Smooth muscle cell (in vitro differentiated cells): ENCODE measurements around the gene GAN. TPM values are rescaled to one million over a fixed set of nuclear protein-coding genes. Genes with fewer than 3 reads are reported as not detected.

Experiments used
- DNase-seq: peaks from one replicate; lab custom pipeline; 2025; ENCODE audit not compliant: unreplicated experiment; lab: John Stamatoyannopoulos, UW
- H2AFZ ChIP-seq: fragments of 200-600 bp; sonication (generic); 2 replicates; pipeline ENCODE4 v1.6.0; 2016; ENCODE audit warnings: antibody characterized with exemption, low read depth, mild to moderate bottlenecking
- H3F3A ChIP-seq: fragments of 200-600 bp; sonication (generic); 2 replicates; pipeline ENCODE4 v1.6.0; 2017; ENCODE audit warnings: antibody characterized with exemption, low read depth
- H3K27ac ChIP-seq: fragments of 200-600 bp; sonication (generic); 2 replicates; pipeline ENCODE4 v1.5.1; 2016; ENCODE audit warnings: low read depth, mild to moderate bottlenecking
- H3K27me3 ChIP-seq: fragments of 200-600 bp; sonication (generic); 2 replicates; pipeline ENCODE4 v1.6.1; 2016; ENCODE audit warnings: low read depth, mild to moderate bottlenecking
- H3K36me3 ChIP-seq: fragments of 200-600 bp; sonication (generic); 2 replicates; pipeline ENCODE4 v1.5.1; 2016; ENCODE audit warnings: low read depth
- H3K4me1 ChIP-seq: fragments of 200-600 bp; sonication (generic); 2 replicates; pipeline ENCODE4 v1.5.1; 2016; ENCODE audit warnings: low read depth
- H3K4me2 ChIP-seq: fragments of 200-600 bp; sonication (generic); 2 replicates; pipeline ENCODE4 v1.6.0; 2016; ENCODE audit warnings: mild to moderate bottlenecking
- H3K4me3 ChIP-seq: fragments of 200-600 bp; sonication (generic); 2 replicates; pipeline ENCODE4 v1.5.1; 2016; ENCODE audit warnings: mild to moderate bottlenecking
- H3K79me2 ChIP-seq: fragments of 200-600 bp; sonication (generic); 2 replicates; pipeline ENCODE4 v1.6.0; 2016; ENCODE audit warnings: low read depth, mild to moderate bottlenecking
- H3K9ac ChIP-seq: fragments of 200-600 bp; sonication (generic); 2 replicates; pipeline ENCODE4 v1.6.0; 2016; ENCODE audit warnings: low read depth
- H3K9me3 ChIP-seq: fragments of 200-600 bp; sonication (generic); replicated peaks from 2 replicates; pipeline ENCODE4 v1.5.1; 2016; ENCODE audit warnings: low read depth
- H4K20me1 ChIP-seq: fragments of 200-600 bp; sonication (generic); 2 replicates; pipeline ENCODE4 v1.6.0; 2016; ENCODE audit warnings: low read depth
- WGBS: methylation state at CpG from one replicate; pipeline ENCODE4 v1.1.7; 2016; ENCODE audit warnings: low lambda C conversion rate; 5-methylcytosine and 5-hydroxymethylcytosine counted together
- polyA plus RNA-seq: library from polyadenylated mRNA; unstranded; fragments of >200 nt; fragmentation: Nextera tagmentation; extraction: Ambion mirVana; gene quantifications from 2 replicates; pipeline ENCODE4 v1.2.1, GENCODE V29; 2016
- total RNA-seq: library from RNA; depleted of rRNA; stranded (reverse); fragments of >200 nt; gene quantifications from 2 replicates; pipeline ENCODE4 v1.2.3, GENCODE V29; 2014
- TF ChIP-seq, protein P1 (sequence below): fragments of 200-600 bp; sonication (generic); IDR thresholded peaks from 2 replicates; pipeline ENCODE4 v1.5.1; 2017; ENCODE audit warnings: borderline replicate concordance, mild to moderate bottlenecking, antibody characterized with exemption; ENCODE audit not compliant: insufficient read depth, poor library complexity, severe bottlenecking

GAN gene
- total and polyA plus RNA-seq, 2 experiments from 2014 or later = 1.2 to 14.6 TPM

DNA sequence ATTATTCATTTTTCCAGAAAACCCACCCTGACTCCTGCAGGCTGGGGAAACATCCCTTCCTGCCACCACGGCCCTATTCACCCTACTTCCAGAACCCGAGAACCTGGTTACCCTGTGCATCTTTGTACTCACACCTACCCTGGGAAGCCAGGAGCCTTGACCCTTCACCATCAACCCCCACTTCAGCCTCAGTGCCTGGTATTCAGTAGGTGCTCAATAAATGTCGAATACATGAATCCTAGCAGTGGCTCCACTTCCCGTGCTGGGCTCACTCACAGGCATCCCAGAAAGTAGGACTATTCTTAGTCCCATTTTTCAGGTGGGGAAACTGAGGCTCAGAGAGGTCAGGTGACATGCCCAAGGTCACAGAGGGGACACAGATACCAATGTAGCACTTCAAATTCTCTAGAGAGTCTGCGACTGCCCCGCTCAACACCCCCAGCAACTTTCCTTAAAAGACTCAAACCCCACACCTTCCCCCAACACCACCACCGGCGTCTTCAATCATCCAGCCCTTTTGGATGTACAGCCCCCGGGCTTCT, 93.7 kb downstream of the GAN start:
- DNase-seq = no peak
- Histone ChIP-seq H3F3A (no peaks in the 10 kb centered on the region), H3K36me3 (no peaks in the 10 kb centered on the region), H3K4me3 (no peak overlapping the region), H3K27me3 (no peaks in the 10 kb centered on the region), H3K4me2 (no peak overlapping the region), H3K4me1 (peaks cover 3% of the 10 kb centered on the region), H2AFZ (no peak overlapping the region), H3K9ac (no peak overlapping the region), H4K20me1 (no peaks in the 10 kb centered on the region), H3K9me3 (no peaks in the 10 kb centered on the region), H3K27ac (no peak overlapping the region), H3K79me2 (no peaks in the 10 kb centered on the region)
- TF ChIP-seq, protein P1, sequence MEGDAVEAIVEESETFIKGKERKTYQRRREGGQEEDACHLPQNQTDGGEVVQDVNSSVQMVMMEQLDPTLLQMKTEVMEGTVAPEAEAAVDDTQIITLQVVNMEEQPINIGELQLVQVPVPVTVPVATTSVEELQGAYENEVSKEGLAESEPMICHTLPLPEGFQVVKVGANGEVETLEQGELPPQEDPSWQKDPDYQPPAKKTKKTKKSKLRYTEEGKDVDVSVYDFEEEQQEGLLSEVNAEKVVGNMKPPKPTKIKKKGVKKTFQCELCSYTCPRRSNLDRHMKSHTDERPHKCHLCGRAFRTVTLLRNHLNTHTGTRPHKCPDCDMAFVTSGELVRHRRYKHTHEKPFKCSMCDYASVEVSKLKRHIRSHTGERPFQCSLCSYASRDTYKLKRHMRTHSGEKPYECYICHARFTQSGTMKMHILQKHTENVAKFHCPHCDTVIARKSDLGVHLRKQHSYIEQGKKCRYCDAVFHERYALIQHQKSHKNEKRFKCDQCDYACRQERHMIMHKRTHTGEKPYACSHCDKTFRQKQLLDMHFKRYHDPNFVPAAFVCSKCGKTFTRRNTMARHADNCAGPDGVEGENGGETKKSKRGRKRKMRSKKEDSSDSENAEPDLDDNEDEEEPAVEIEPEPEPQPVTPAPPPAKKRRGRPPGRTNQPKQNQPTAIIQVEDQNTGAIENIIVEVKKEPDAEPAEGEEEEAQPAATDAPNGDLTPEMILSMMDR = no peak
- 91% methylated on average over 9 of the region's 9 CpGs for WGBS

DNA sequence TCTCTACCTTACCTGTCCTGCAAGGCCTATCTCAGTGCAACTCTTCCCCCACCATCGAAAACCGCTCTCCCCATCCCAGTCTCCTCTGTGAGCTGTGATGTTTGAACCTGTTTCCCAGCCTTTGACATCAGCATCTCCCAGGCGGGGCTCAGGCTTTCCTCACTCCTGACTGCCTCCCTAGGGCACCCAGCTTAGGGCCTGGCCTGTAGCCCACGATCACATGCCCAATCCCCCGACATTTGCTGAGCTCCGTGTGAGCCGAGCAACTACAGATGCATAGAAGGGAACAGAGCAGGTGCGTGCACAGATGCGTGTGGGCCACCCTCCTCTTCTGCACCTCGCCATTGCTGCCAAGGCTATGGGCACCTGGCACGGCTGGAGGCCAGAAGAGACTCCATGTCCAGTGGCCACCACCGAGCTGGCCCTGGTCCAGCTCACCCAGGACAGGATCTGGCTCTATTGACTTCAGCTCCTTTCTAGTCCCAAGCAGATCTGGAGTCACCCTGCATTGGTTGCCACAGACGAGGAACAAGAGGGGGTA, 94.3 kb downstream of the GAN start:
- H3K4me3 ChIP-seq = no peak overlapping the region
- H3K27ac ChIP-seq = no peak overlapping the region
- H3K4me1 ChIP-seq = no peaks in the 10 kb centered on the region
- no peak overlapping the region for H3K4me2 ChIP-seq
- no peaks in the 10 kb centered on the region for H3K36me3 ChIP-seq
- no peaks in the 10 kb centered on the region for H4K20me1 ChIP-seq
- no peaks in the 10 kb centered on the region for H3K79me2 ChIP-seq
- H3K9me3 ChIP-seq = no peaks in the 10 kb centered on the region
- DNase-seq = no peak
- H3F3A ChIP-seq = no peaks in the 10 kb centered on the region
- 93% methylated on average over 13 of the region's 13 CpGs for WGBS
- H3K27me3 ChIP-seq = no peaks in the 10 kb centered on the region
- TF ChIP-seq, protein P1 = no peak
- H2AFZ ChIP-seq = no peak overlapping the region
- H3K9ac ChIP-seq = no peak overlapping the region

DNA sequence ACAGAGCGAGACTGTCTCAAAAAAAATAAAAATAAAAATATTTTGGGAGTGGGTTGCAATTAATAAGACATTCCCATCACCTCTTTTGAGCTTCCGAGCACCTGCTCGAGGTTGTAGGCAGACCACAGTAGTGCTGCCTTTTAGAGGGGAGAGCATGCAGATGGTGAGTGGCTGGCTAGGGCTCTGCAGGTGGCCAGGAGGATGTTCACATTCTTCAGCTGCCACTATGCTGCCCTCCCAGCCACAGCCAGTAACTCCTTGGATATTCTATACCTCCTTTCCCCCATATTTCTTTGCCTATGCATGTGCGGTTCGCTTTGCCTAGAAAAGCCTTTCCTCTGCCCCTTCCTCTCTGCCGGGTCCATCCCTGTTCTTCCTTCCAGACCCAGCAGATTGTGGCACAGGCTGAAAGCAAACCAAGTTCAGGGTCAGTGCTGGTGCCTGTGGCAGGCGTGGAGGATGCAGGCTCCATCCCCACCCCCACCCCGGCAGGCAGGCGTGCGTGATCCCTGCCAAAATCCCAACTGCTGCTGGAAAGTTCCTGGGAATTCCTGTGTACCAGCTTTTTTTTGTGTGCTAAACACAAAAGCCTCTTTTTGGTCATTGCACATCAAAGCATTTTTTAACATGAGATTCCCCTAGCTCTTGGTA, 96.0 kb downstream of the GAN start:
- TF ChIP-seq, protein P1 = no peak
- Histone ChIP-seq H3K4me2 (no peak overlapping the region), H3K4me1 (no peaks in the 10 kb centered on the region), H3K79me2 (no peaks in the 10 kb centered on the region), H3F3A (no peaks in the 10 kb centered on the region), H3K9me3 (no peaks in the 10 kb centered on the region), H3K27me3 (no peaks in the 10 kb centered on the region), H3K27ac (no peak overlapping the region), H3K4me3 (no peak overlapping the region), H3K36me3 (no peaks in the 10 kb centered on the region), H4K20me1 (no peaks in the 10 kb centered on the region), H2AFZ (no peak overlapping the region), H3K9ac (no peak overlapping the region)
- 62% methylated on average over 10 of the region's 10 CpGs for WGBS
- DNase-seq = no peak
